ENCODE results near the gene POTEC.
"Not testable (repeated sequence)": the region's sequence is repeated elsewhere in the genome, so short reads cannot be mapped to it uniquely, and the experiment has no call there.

DNA sequence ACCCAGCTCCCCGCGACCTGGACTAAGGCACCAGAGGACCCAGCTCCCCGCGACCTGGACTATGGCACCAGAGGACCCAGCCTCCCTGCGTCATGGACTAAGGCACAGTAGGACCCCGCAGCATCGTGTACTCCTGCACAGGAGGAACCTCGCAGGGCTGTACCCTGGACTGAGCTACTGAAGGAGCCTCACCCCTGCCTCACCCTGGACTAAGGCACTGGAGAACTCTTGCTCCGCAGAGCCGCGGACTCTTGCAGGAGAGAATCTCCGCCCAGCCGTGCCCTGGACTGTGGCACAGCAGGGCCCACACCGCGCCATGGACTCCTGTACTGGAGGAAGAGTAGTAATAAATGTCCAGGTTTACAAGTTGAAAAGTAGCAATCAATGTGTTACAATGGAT lies 67.9 kb downstream of the POTEC start:
- not testable (repeated sequence) for TF ChIP-seq L3MBTL2 (conservative IDR thresholded peaks at IDR 0.05); NFRKB (IDR thresholded peaks at IDR 0.05); BHLHE40 (IDR thresholded peaks at IDR 0.05; ENCODE audit: borderline replicate concordance); TARDBP (IDR thresholded peaks at IDR 0.05); FOXK2 (IDR thresholded peaks at IDR 0.05); SUZ12 (IDR thresholded peaks at IDR 0.05); FOXA1 (IDR thresholded peaks at IDR 0.05); ZNF384 (IDR thresholded peaks at IDR 0.05); ARNT (IDR thresholded peaks at IDR 0.05); SP1 (IDR thresholded peaks at IDR 0.05); ELF4 (IDR thresholded peaks at IDR 0.05); FOXM1 (IDR thresholded peaks at IDR 0.05; ENCODE audit: borderline replicate concordance); CTBP1 (IDR thresholded peaks at IDR 0.05; ENCODE audit: borderline replicate concordance); LEF1 (IDR thresholded peaks at IDR 0.05; ENCODE audit: borderline replicate concordance)
